ENCODE results near the gene GOPC.
"Not testable (repeated sequence)": the region's sequence is repeated elsewhere in the genome, so short reads cannot be mapped to it uniquely, and the experiment has no call there.

GOPC gene

DNA sequence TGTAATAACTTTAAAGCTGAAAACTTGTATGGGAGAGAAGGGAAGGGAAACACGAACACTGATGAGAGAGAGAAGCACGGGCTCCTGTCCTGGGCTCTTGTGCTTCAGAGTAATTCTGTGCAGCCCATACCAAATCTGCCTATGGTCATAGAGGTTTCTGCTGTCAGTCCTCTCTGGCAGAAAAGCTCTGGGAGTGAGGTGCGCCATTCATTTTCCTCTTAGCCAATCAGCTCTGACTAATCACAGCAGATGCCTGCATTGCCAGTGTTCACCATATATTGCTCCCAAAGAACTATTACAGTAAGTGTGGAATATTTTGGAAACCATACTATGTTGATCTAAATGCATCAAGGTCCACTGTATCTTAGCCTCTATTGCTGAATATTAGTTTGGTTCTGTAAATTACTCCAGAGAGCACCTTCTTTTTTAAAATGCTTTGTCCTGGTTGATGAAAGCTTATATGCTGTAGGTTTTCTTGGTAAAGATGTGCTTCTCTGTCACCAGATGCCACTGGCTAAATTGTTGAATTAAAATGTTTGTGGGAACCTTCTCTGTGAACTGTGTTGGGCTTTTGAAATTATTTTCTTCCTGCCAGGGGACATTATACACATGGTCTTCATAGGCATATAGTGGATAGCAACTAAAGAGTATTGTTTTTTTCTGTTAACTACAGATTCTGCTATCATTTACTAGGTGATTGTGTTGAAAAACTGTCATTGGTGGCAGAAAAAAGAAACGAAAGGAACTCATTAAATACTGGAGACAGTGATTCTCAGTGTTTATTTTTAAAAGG, 81.5 kb downstream of the GOPC start:
- Histone ChIP-seq H3K27me3 (ENCODE audit: control insufficient read depth in 2 of 2, insufficient read depth in 2 of 2, low read length in 2 of 2) (no peaks in the 10 kb centered on the region), H3K36me3 (ENCODE audit: control insufficient read depth in 2 of 2, insufficient read depth in 2 of 2, low read length in 2 of 2) (peaks cover 3 to 6% of the 10 kb centered on the region in 2 donors), H3K9me3 (ENCODE audit: control insufficient read depth in 2 of 2, low read length in 2 of 2) (no peaks in the 10 kb centered on the region), H3K4me3 (ENCODE audit: low read length in 2 of 2) (no peak overlapping the region), H3K4me1 (ENCODE audit: control insufficient read depth in 2 of 2, insufficient read depth in 2 of 2, low read length in 2 of 2) (no peaks in the 10 kb centered on the region), H3K27ac (ENCODE audit: low read depth in 2 of 2, low read length in 2 of 2) (no peak overlapping the region), H3K9ac (ENCODE audit: low read depth in 1 of 2, low read length in 2 of 2) (no peak overlapping the region)

DNA sequence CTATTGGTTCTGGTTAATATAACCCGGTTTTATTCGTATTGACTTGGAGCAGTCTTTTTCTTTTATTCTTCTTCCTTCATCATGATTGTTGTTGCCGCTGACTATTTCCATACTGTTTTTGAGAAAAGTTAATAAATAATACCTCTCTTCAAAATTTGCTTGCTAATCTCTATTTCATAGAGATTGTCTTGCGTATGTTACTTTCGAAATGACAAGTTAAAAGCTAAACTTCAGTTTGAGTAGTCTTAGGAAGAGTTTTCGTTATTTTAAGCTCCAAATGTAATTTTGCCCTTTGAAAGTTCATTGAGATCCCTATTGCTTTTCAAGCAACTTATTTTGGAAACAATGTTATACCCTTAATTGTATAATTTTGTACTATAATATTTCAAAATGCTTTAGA, 83.4 kb downstream of the GOPC start:
- no peak overlapping the region for H3K27ac ChIP-seq (ENCODE audit: low read depth in 2 of 2, low read length in 2 of 2)
- no peaks in the 10 kb centered on the region for H3K27me3 ChIP-seq (ENCODE audit: control insufficient read depth in 2 of 2, insufficient read depth in 2 of 2, low read length in 2 of 2)
- no peaks in the 10 kb centered on the region for H3K9me3 ChIP-seq (ENCODE audit: control insufficient read depth in 2 of 2, low read length in 2 of 2)
- H3K4me1 ChIP-seq (ENCODE audit: control insufficient read depth in 2 of 2, insufficient read depth in 2 of 2, low read length in 2 of 2), result no peaks in the 10 kb centered on the region
- H3K4me3 ChIP-seq (ENCODE audit: low read length in 2 of 2), result no peak overlapping the region
- peaks cover 3 to 6% of the 10 kb centered on the region in 2 donors for H3K36me3 ChIP-seq (ENCODE audit: control insufficient read depth in 2 of 2, insufficient read depth in 2 of 2, low read length in 2 of 2)
- no peak overlapping the region for H3K9ac ChIP-seq (ENCODE audit: low read depth in 1 of 2, low read length in 2 of 2)

DNA sequence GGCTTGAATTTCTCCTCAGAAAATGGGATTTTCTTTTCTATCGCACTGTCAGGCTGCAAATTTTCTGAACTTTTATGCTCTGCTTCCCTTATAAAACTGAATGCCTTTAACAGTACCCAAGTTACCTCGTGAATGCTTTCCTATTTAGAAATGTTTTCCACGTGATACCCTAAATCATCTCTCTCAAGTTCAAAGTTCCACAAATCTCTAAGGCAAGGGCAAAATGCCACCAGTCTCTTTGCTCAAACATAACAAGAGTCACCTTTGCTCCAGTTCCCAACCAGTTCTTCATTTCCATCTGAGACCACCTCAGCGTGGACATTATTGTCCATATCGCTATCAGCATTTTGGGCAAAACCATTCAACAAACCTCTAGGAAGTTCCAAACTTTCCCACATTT, 84.3 kb downstream of the GOPC start:
- not testable (repeated sequence) for H3K27me3 ChIP-seq (ENCODE audit: control insufficient read depth in 2 of 2, insufficient read depth in 2 of 2, low read length in 2 of 2); H3K27ac ChIP-seq (ENCODE audit: low read depth in 2 of 2, low read length in 2 of 2); H3K36me3 ChIP-seq (ENCODE audit: control insufficient read depth in 2 of 2, insufficient read depth in 2 of 2, low read length in 2 of 2); H3K4me1 ChIP-seq (ENCODE audit: control insufficient read depth in 2 of 2, insufficient read depth in 2 of 2, low read length in 2 of 2); H3K9me3 ChIP-seq (ENCODE audit: control insufficient read depth in 2 of 2, low read length in 2 of 2); H3K9ac ChIP-seq (ENCODE audit: low read depth in 1 of 2, low read length in 2 of 2); H3K4me3 ChIP-seq (ENCODE audit: low read length in 2 of 2)

DNA sequence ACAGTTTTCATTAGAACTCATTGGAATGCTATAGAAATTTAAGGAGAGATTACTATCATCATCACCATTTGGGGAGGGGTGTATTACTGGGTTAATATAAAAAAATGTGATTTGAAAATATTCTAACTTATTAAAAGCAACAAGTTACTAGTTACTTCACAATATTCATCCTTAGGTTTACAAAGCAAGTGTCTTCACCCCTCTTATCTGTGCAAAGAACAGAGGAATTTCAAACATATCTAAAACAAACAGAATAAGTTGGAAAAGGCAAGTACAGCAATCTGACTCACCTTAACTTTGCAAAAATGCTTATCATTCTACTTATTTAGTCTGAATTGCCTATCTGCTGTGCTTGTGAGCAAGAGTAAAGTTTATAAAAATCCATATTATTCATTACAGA, 87.0 kb downstream of the GOPC start:
- Histone ChIP-seq H3K4me1 (ENCODE audit: control insufficient read depth in 2 of 2, insufficient read depth in 2 of 2, low read length in 2 of 2) (no peaks in the 10 kb centered on the region), H3K9me3 (ENCODE audit: control insufficient read depth in 2 of 2, low read length in 2 of 2) (no peaks in the 10 kb centered on the region), H3K36me3 (ENCODE audit: control insufficient read depth in 2 of 2, insufficient read depth in 2 of 2, low read length in 2 of 2) (peaks cover 1 to 2% of the 10 kb centered on the region in 2 donors), H3K27me3 (ENCODE audit: control insufficient read depth in 2 of 2, insufficient read depth in 2 of 2, low read length in 2 of 2) (no peaks in the 10 kb centered on the region), H3K9ac (ENCODE audit: low read depth in 1 of 2, low read length in 2 of 2) (no peak overlapping the region), H3K4me3 (ENCODE audit: low read length in 2 of 2) (no peak overlapping the region), H3K27ac (ENCODE audit: low read depth in 2 of 2, low read length in 2 of 2) (no peak overlapping the region)

DNA sequence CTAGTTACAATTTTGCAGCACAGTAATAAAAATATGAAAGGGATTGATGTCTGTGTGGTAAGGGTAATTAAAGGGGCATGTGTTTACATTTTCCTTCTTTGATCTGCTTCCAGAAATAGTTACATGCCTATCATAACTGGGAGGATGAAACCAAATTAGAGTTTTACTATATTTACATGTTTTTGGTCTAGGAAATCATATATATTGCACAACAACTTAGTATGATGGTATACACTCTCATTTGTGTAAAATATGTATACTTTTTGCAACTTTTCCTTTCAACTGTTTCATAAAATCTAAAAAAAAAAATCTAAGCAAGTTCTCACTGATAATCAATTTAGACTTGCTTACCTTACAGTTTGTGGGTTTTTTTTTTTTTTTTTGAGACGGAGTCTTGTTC, 87.7 kb downstream of the GOPC start:
- Histone ChIP-seq H3K4me3 (ENCODE audit: low read length in 2 of 2) (no peak overlapping the region), H3K9me3 (ENCODE audit: control insufficient read depth in 2 of 2, low read length in 2 of 2) (no peaks in the 10 kb centered on the region), H3K36me3 (ENCODE audit: control insufficient read depth in 2 of 2, insufficient read depth in 2 of 2, low read length in 2 of 2) (peaks cover 0 to 2% of the 10 kb centered on the region in 2 donors), H3K4me1 (ENCODE audit: control insufficient read depth in 2 of 2, insufficient read depth in 2 of 2, low read length in 2 of 2) (no peaks in the 10 kb centered on the region), H3K9ac (ENCODE audit: low read depth in 1 of 2, low read length in 2 of 2) (no peak overlapping the region), H3K27me3 (ENCODE audit: control insufficient read depth in 2 of 2, insufficient read depth in 2 of 2, low read length in 2 of 2) (no peaks in the 10 kb centered on the region), H3K27ac (ENCODE audit: low read depth in 2 of 2, low read length in 2 of 2) (no peak overlapping the region)

DNA sequence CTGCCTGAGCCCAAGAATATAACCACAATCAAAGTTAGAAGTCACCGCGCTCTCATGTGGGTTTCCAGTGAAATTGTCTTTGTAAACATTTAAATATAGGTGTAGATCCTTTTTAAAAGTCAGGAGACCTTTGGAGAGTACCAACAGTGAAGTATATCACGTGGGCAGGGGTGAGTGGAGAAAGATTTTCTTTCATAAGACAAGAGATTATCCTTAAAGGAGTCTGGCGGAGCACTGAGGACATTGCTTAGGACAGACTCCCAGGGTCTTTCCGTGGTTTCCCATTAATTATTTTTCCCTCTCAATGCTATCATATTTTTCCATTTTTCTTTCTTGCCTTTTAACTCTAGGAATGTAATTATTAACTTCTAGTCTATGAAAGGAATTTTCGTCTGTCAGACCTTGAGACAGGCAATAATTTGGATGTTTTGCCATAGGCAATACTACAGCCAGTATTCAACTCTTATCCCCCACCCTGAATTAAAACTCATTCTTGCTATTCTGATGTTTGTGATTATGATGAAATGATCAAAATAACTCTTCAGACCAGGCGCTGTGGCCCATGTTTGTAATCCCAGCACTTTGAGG, 88.4 kb downstream of the GOPC start:
- Histone ChIP-seq H3K27me3 (ENCODE audit: control insufficient read depth in 2 of 2, insufficient read depth in 2 of 2, low read length in 2 of 2) (no peaks in the 10 kb centered on the region), H3K4me1 (ENCODE audit: control insufficient read depth in 2 of 2, insufficient read depth in 2 of 2, low read length in 2 of 2) (no peaks in the 10 kb centered on the region), H3K9ac (ENCODE audit: low read depth in 1 of 2, low read length in 2 of 2) (no peak overlapping the region), H3K36me3 (ENCODE audit: control insufficient read depth in 2 of 2, insufficient read depth in 2 of 2, low read length in 2 of 2) (peaks cover 0 to 2% of the 10 kb centered on the region in 2 donors), H3K9me3 (ENCODE audit: control insufficient read depth in 2 of 2, low read length in 2 of 2) (no peaks in the 10 kb centered on the region), H3K27ac (ENCODE audit: low read depth in 2 of 2, low read length in 2 of 2) (no peak overlapping the region), H3K4me3 (ENCODE audit: low read length in 2 of 2) (no peak overlapping the region)

DNA sequence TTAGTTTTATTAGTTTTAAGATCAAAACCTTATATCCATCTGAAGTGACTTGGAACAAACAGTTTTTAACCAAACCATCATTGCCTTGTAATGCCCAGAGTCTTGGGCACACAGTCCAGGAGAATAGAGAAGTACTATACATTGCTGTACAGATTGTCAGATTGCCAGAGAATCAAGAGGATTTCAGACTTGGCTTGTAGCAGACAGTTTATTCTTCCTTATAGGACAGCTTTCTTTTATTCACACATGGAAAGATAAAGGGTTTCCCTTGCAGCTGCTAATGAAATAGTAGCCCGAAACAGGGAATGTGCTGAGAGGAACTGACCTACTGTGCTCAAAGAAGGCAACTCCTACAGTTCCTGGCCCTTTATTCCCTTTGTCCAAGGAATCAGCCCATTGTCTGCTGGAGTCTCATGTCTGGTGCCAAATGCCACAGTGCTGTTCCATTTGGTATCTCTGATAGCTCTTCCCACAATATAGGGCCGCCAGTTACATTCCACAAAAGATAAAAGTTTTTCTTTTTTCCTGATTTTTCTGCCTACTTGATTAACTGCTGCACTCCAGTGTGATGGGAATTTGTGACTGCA, 89.2 kb downstream of the GOPC start:
- H3K4me1 ChIP-seq (ENCODE audit: control insufficient read depth in 2 of 2, insufficient read depth in 2 of 2, low read length in 2 of 2), result no peaks in the 10 kb centered on the region
- H3K36me3 ChIP-seq (ENCODE audit: control insufficient read depth in 2 of 2, insufficient read depth in 2 of 2, low read length in 2 of 2), result peaks cover 0 to 2% of the 10 kb centered on the region in 2 donors
- no peak overlapping the region for H3K4me3 ChIP-seq (ENCODE audit: low read length in 2 of 2)
- H3K9me3 ChIP-seq (ENCODE audit: control insufficient read depth in 2 of 2, low read length in 2 of 2), result no peaks in the 10 kb centered on the region
- H3K27me3 ChIP-seq (ENCODE audit: control insufficient read depth in 2 of 2, insufficient read depth in 2 of 2, low read length in 2 of 2), result no peaks in the 10 kb centered on the region
- no peak overlapping the region for H3K9ac ChIP-seq (ENCODE audit: low read depth in 1 of 2, low read length in 2 of 2)
- H3K27ac ChIP-seq (ENCODE audit: low read depth in 2 of 2, low read length in 2 of 2), result no peak overlapping the region

DNA sequence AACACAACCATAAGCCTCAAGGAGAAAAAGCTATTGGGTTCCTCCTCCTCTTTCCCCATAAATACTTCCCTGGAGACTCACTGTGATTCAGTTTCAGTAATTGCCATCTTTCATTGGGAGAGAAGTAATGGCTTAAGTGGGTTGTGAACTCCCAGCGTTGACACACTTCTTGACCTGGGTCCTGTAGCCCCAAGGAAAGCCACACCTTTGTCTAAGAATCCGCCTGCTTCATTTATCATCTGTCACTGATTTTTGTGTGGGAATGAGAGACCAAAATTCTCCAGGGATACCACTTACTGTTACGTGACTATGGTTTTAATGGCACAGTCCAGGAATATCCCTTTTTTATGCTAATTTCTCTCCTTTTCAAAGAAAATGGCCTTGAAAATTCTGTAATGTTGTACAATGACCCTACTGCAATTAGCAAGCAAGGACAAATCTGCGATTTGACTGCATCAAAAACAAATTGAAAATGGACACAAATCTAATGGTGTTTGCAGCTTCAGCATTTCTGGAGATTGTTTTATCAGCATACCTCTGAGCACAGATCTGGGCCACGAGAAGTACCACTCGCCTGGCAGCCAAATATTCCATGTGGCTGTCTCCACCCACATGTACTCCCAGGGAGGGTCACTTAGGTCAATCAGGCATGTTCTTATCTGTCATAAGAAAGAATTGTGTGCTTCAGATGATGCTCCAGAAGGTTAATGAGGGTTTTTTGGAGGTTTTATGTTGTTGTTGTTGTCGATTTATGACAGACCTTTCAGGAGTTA, 90.1 kb downstream of the GOPC start:
- H3K9me3 ChIP-seq (ENCODE audit: control insufficient read depth in 2 of 2, low read length in 2 of 2), result no peaks in the 10 kb centered on the region
- peaks cover 0 to 2% of the 10 kb centered on the region in 2 donors for H3K36me3 ChIP-seq (ENCODE audit: control insufficient read depth in 2 of 2, insufficient read depth in 2 of 2, low read length in 2 of 2)
- no peak overlapping the region for H3K4me3 ChIP-seq (ENCODE audit: low read length in 2 of 2)
- H3K27ac ChIP-seq (ENCODE audit: low read depth in 2 of 2, low read length in 2 of 2), result no peak overlapping the region
- H3K4me1 ChIP-seq (ENCODE audit: control insufficient read depth in 2 of 2, insufficient read depth in 2 of 2, low read length in 2 of 2), result no peaks in the 10 kb centered on the region
- no peak overlapping the region for H3K9ac ChIP-seq (ENCODE audit: low read depth in 1 of 2, low read length in 2 of 2)
- no peaks in the 10 kb centered on the region for H3K27me3 ChIP-seq (ENCODE audit: control insufficient read depth in 2 of 2, insufficient read depth in 2 of 2, low read length in 2 of 2)

Measured in mucosa of rectum (tissue), 2 donors.